ENCODE data around the gene JAKMIP1. TPM values are rescaled to one million over a fixed set of nuclear protein-coding genes. Genes with fewer than 3 reads are reported as not detected.

JAKMIP1 gene
- total RNA-seq, 2 donors from 2014 or later = 0.78 to 1.3 TPM

DNA sequence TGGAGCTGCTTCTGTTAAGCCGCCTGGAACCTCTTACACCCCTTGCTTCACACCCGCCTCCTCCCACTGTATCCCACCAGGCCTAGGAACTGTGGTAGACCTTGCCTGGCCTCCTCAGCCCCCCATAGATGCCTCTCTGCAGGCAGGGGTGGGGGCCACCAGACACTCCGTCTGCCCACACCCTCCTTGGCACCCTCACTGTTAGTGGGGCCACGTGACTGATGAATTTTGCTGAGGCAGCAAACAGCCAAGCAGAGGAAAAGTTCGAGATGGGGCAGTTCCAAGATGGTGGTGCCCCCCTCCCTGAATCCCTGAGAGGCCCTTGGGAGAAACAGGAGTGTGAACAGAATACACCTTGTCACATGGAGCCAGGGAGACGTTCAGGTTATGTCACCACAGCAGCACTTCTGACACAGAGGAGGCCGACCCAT lies 141.0 kb downstream of the JAKMIP1 start:
- 72 to 87% methylated on average over 5 to 7 of the region's 7 CpGs for WGBS, 2 donors
- Histone ChIP-seq H3K27ac (no peak overlapping the region), H3K4me1 (no peaks in the 10 kb centered on the region), H3K9me3 (peaks cover 0 to 37% (median 0%) of the 10 kb centered on the region in 3 donors), H3K36me3 (replicated peaks in 1 of 2; ENCODE audit: insufficient read depth in 1 of 2, low read depth in 2 of 2) (no peaks in the 10 kb centered on the region), H3K27me3 (no peaks in the 10 kb centered on the region), H3K4me3 (no peak overlapping the region)
- intact Hi-C loops (cut with DNase I) = no loop called here
- ATAC-seq (no peak), DNase-seq (no peak)
- TF ChIP-seq POLR2A (IDR thresholded peaks at IDR 0.05) (no peak), CTCF (IDR thresholded peaks at IDR 0.05) (no peak)

GRCh38 chr4:6058531-6059374 lies 141.6 kb downstream of the JAKMIP1 start:
- no peak for TF ChIP-seq CTCF (IDR thresholded peaks at IDR 0.05)
- no peak for TF ChIP-seq POLR2A (IDR thresholded peaks at IDR 0.05)
- 84% methylated on average over 12 of the region's 12 CpGs for WGBS, 2 donors
- intact Hi-C loops (cut with DNase I) = no loop called here
- Histone ChIP-seq H3K9me3 (peaks cover 0 to 37% (median 0%) of the 10 kb centered on the region in 3 donors), H3K27ac (no peak overlapping the region), H3K36me3 (replicated peaks in 1 of 2; ENCODE audit: insufficient read depth in 1 of 2, low read depth in 2 of 2) (no peaks in the 10 kb centered on the region), H3K27me3 (no peaks in the 10 kb centered on the region), H3K4me1 (no peaks in the 10 kb centered on the region), H3K4me3 (no peak overlapping the region)
- ATAC-seq (no peak), DNase-seq (no peak)

DNA sequence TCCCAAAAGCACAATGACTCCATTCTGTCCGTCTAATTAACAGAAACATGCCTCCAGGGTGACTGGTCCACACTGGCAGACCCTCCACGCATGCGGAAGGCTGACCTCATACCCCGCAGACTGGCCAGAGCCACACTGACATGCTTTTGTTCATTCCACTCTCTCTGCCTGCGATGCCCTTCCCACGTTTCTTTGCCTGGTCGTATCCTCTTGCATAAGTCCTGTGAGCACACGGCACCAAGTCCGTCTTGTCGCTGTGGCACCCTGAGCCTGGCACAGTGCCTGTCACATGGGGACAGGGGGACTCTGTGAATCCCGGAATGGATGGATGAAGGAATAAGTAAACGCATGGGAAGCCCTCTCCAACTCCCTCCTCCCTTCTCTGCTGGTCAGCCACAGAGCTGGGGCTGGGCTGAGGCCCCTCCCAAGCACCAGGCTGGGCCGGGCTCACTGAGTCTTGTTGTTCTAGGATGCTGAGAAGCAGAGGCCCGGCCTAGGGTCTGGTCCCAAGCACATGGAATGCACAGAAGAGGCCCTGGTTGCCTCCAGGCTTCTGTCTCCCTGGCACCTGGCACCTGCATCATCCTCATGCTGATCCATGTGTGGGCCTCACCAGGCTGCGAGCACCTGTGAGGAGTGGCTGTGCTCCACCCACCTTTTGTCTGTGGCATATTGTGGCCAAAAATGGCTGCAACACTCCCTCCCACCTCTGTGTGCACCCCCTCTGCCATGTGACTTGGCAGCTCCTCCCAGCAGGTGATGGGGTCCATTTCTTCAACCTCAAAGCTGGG lies 143.2 kb downstream of the JAKMIP1 start:
- DNase-seq = no peak
- Histone ChIP-seq H3K9me3 (peaks cover 0 to 37% (median 0%) of the 10 kb centered on the region in 3 donors), H3K27me3 (no peaks in the 10 kb centered on the region), H3K4me3 (no peak overlapping the region), H3K36me3 (replicated peaks in 1 of 2; ENCODE audit: insufficient read depth in 1 of 2, low read depth in 2 of 2) (no peaks in the 10 kb centered on the region), H3K27ac (no peak overlapping the region), H3K4me1 (no peaks in the 10 kb centered on the region)
- intact Hi-C loops (cut with DNase I) = no loop called here
- ATAC-seq = no peak
- TF ChIP-seq POLR2A (IDR thresholded peaks at IDR 0.05) (no peak), CTCF (IDR thresholded peaks at IDR 0.05) (no peak)
- WGBS, 2 donors = 79 to 85% methylated on average over 13 to 15 of the region's 15 CpGs

GRCh38 chr4:6055436-6055835 lies 144.9 kb downstream of the JAKMIP1 start:
- 66 to 77% methylated on average over 3 to 4 of the region's 4 CpGs for WGBS, 2 donors
- Histone ChIP-seq H3K27ac (no peak overlapping the region), H3K9me3 (peaks cover 0 to 33% (median 0%) of the 10 kb centered on the region in 3 donors), H3K4me1 (no peaks in the 10 kb centered on the region), H3K27me3 (no peaks in the 10 kb centered on the region), H3K4me3 (no peak overlapping the region), H3K36me3 (replicated peaks in 1 of 2; ENCODE audit: insufficient read depth in 1 of 2, low read depth in 2 of 2) (no peaks in the 10 kb centered on the region)
- TF ChIP-seq POLR2A (IDR thresholded peaks at IDR 0.05) = no peak
- no peak for TF ChIP-seq CTCF (IDR thresholded peaks at IDR 0.05)
- intact Hi-C loops (cut with DNase I) = no loop called here
- no peak for DNase-seq
- no peak for ATAC-seq

Measured in body of pancreas (tissue), 4 donors.